ENCODE data around the gene APC2. TPM values are rescaled to one million over a fixed set of nuclear protein-coding genes. Genes with fewer than 3 reads are reported as not detected.

APC2 gene
- total RNA-seq, 1 donor from 2014 or later: 43.0 TPM

- peaks cover 34% of the 10 kb centered on the region for H3K27me3 Mint-ChIP-seq (ENCODE audit: low read depth)
- no peak for DNase-seq (ENCODE audit: low read depth, low spot score)
- H3K4me3 Mint-ChIP-seq: no peak overlapping the region
- peak; percentile 60 for TF ChIP-seq CTCF (conservative IDR thresholded peaks at IDR 0.05)
- H3K9me3 Mint-ChIP-seq: no peaks in the 10 kb centered on the region
- no peaks in the 10 kb centered on the region for H3K36me3 Mint-ChIP-seq (ENCODE audit: low read depth)
- H3K4me1 Mint-ChIP-seq: no peaks in the 10 kb centered on the region
- H3K27ac Mint-ChIP-seq (ENCODE audit: unreplicated experiment): no peak overlapping the region
Measured at GRCh38 chr19:1465191-1466016, 15.5 kb downstream of the APC2 start.

GRCh38 chr19:1466018-1466460 is 16.1 kb downstream of the APC2 start:
- TF ChIP-seq CTCF (conservative IDR thresholded peaks at IDR 0.05): no peak
- Mint-ChIP-seq H3K4me1 (no peaks in the 10 kb centered on the region), H3K27me3 (ENCODE audit: low read depth) (peaks cover 41% of the 10 kb centered on the region), H3K27ac (ENCODE audit: unreplicated experiment) (no peak overlapping the region), H3K9me3 (no peaks in the 10 kb centered on the region), H3K4me3 (no peak overlapping the region), H3K36me3 (ENCODE audit: low read depth) (no peaks in the 10 kb centered on the region)
- DNase-seq (ENCODE audit: low read depth, low spot score): no peak

GRCh38 chr19:1466461-1467214 is 16.7 kb downstream of the APC2 start:
- no peak for DNase-seq (ENCODE audit: low read depth, low spot score)
- Mint-ChIP-seq H3K4me1 (no peaks in the 10 kb centered on the region), H3K4me3 (no peak overlapping the region), H3K9me3 (no peaks in the 10 kb centered on the region), H3K27ac (ENCODE audit: unreplicated experiment) (no peak overlapping the region), H3K27me3 (ENCODE audit: low read depth) (peaks cover 47% of the 10 kb centered on the region), H3K36me3 (ENCODE audit: low read depth) (no peaks in the 10 kb centered on the region)
- TF ChIP-seq CTCF (conservative IDR thresholded peaks at IDR 0.05): no peak

DNA sequence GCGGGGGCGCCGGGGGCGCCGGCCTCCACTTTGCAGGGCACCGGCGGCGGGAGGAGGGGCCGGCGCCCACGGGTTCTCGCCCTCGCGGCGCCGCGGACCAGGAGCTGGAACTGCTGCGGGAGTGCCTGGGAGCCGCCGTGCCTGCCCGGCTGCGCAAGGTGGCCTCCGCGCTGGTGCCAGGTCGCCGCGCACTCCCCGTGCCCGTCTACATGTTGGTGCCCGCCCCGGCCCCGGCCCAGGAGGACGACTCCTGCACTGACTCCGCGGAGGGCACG is 17.2 kb downstream of the APC2 start:
- no peak for TF ChIP-seq CTCF (conservative IDR thresholded peaks at IDR 0.05)
- Mint-ChIP-seq H3K4me1 (no peaks in the 10 kb centered on the region), H3K9me3 (no peaks in the 10 kb centered on the region), H3K36me3 (ENCODE audit: low read depth) (no peaks in the 10 kb centered on the region), H3K27me3 (ENCODE audit: low read depth) (peaks cover 52% of the 10 kb centered on the region), H3K27ac (ENCODE audit: unreplicated experiment) (no peak overlapping the region), H3K4me3 (no peak overlapping the region)
- DNase-seq (ENCODE audit: low read depth, low spot score): no peak

GRCh38 chr19:1467490-1468273 is 17.8 kb downstream of the APC2 start:
- Mint-ChIP-seq H3K36me3 (ENCODE audit: low read depth) (no peaks in the 10 kb centered on the region), H3K4me3 (no peak overlapping the region), H3K27ac (ENCODE audit: unreplicated experiment) (no peak overlapping the region), H3K9me3 (no peaks in the 10 kb centered on the region), H3K27me3 (ENCODE audit: low read depth) (peaks cover 56% of the 10 kb centered on the region), H3K4me1 (no peaks in the 10 kb centered on the region)
- DNase-seq (ENCODE audit: low read depth, low spot score): no peak
- TF ChIP-seq CTCF (conservative IDR thresholded peaks at IDR 0.05): no peak

Data from neural crest cell (in vitro differentiated cells).